Colonic mucosa (tissue), 4 donors: ENCODE data around the gene CYS1. TPM values are rescaled to one million over a fixed set of nuclear protein-coding genes. Genes with fewer than 3 reads are reported as not detected.

Source experiments
- DNase-seq: peaks from one replicate; pipeline ENCODE4 v3.0.0-alpha.2; 2020
- H3K27ac ChIP-seq: fragments of 200-600 bp; one replicate; pipeline ENCODE4 v1.8.0; 2021
- H3K27me3 ChIP-seq: fragments of 200-600 bp; one replicate; pipeline ENCODE4 v1.8.0; 2021
- H3K36me3 ChIP-seq: fragments of 200-600 bp; one replicate; pipeline ENCODE4 v1.8.0; 2021
- H3K4me1 ChIP-seq: fragments of 200-600 bp; one replicate; pipeline ENCODE4 v1.8.0; 2021; ENCODE audit warnings: mild to moderate bottlenecking
- H3K4me3 ChIP-seq: fragments of 200-600 bp; one replicate; pipeline ENCODE4 v1.8.0; 2021
- H3K9ac ChIP-seq, 2 donors: one replicate each; pipeline ENCODE4 v1.7.0; 2013; ENCODE audit warnings: control low read depth in 2 of 2, low read depth in 2 of 2, low read length in 2 of 2
- H3K9me3 ChIP-seq: fragments of 200-600 bp; one replicate; pipeline ENCODE4 v1.8.0; 2021
- CTCF ChIP-seq: fragments of 200-600 bp; IDR thresholded peaks from one replicate; pipeline ENCODE4 v1.8.0; 2022; ENCODE audit warnings: antibody characterized with exemption, mild to moderate bottlenecking
- intact Hi-C: fragments of 100-400 bp; cut with DNase I; formaldehyde crosslinking; loops from one replicate; pipeline ENCODE4 v1.14.1; 2022
- total RNA-seq, 2 donors: library from RNA; stranded (reverse); fragmentation: NEBNext Ultra II Directional in 1 of 2; extraction: Animal tissue kit (Norgen Biotek cat#: 25700) in 1 of 2; gene quantifications; one replicate each; pipeline ENCODE4 v1.2.1, GENCODE V29; 2021
- donor health status: healthy.
- donor health status: DM: no; HTN: no; CAD: no.
- donor health status: DM: no; HTN: no; CAD: no.

CYS1 gene
- total RNA-seq, 2 donors from 2014 or later = 0.52 to 2.5 TPM

- intact Hi-C loops = no loop called here
- H3K27me3 ChIP-seq = no peaks in the 10 kb centered on the region
- peak; percentile 81 for DNase-seq
- H3K36me3 ChIP-seq = no peaks in the 10 kb centered on the region
- H3K9me3 ChIP-seq = no peaks in the 10 kb centered on the region
- H3K4me3 ChIP-seq = peak overlapping the region; percentile 25
- peaks cover 11% of the 10 kb centered on the region for H3K4me1 ChIP-seq
- TF ChIP-seq CTCF = no peak
- H3K27ac ChIP-seq = peak overlapping the region; percentile 74
- peak overlapping the region; percentile 18 to 49 for H3K9ac ChIP-seq
These were observed 22.7 kb downstream of the CYS1 start for GRCh38 chr2:10057231-10058107.

DNA sequence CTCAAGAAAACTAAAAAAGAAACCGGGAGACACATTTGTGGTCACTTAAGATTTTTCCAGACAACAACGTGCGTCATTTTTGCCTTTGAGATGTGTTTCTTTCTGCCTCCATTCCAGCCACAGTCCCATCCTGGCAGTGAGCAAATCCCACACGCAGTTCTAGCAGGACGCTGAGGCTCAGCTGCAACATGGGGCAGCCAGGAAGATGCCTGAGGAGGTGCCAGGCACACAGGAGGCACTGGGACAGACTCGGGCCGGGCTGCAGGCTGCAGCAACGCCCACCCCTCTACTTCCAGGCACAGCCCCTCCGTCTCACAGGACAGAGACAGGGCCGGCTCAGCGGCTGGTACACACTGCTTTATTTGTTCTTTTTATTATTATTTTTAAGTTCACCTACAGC is 23.8 kb downstream of the CYS1 start:
- intact Hi-C loops = no loop called here
- H3K36me3 ChIP-seq = no peaks in the 10 kb centered on the region
- H3K27ac ChIP-seq = no peak overlapping the region
- H3K4me1 ChIP-seq = peaks cover 11% of the 10 kb centered on the region
- DNase-seq = no peak
- no peaks in the 10 kb centered on the region for H3K9me3 ChIP-seq
- TF ChIP-seq CTCF = no peak
- no peak overlapping the region for H3K9ac ChIP-seq
- H3K4me3 ChIP-seq = no peak overlapping the region
- no peaks in the 10 kb centered on the region for H3K27me3 ChIP-seq

DNA sequence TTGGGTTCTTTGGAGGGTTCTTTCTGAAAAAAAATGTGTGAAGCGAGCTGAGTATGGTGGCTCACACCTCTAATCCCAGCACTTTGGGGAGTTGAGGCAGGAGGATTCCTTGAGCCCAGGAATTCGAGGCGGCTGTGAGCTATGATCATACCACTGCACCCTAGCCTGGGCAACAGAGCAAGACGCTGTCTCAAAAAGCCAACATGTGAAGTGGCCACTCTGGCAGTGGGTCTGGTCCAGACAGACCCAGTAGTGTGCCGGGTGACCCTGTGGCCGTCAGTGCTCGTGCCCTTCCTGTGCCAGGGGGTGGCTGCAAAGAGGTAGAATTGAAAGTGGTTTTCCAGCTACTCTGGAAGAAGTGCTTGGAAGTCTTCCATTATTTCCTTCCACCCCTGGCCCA is 25.2 kb downstream of the CYS1 start:
- H3K9me3 ChIP-seq = no peaks in the 10 kb centered on the region
- no peak for TF ChIP-seq CTCF
- H3K4me3 ChIP-seq = no peak overlapping the region
- H3K27ac ChIP-seq = no peak overlapping the region
- H3K4me1 ChIP-seq = peaks cover 11% of the 10 kb centered on the region
- no peak overlapping the region for H3K9ac ChIP-seq
- H3K27me3 ChIP-seq = no peaks in the 10 kb centered on the region
- no peak for DNase-seq
- H3K36me3 ChIP-seq = no peaks in the 10 kb centered on the region
- intact Hi-C loops = no loop called here

DNA sequence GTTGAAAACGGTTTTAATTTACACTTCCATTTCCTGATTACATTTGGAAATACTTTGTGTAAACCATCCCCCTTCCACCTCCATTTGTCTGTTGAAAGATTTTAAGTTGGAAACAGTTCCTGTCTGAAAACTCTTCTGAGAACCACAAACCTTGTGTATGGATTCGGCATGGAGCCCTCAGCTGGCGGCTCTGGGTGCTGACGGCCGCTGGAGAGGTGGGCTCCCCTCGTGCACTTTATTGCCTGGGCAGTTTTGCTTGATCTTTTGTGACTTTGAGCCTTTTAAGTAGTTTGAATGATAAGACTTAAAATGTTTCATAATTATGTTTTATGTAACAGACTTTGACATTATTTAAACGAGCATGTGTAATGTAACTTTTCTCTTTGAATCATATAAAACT is 25.8 kb downstream of the CYS1 start:
- Histone ChIP-seq H3K4me1 (peaks cover 11% of the 10 kb centered on the region), H3K36me3 (no peaks in the 10 kb centered on the region), H3K9me3 (no peaks in the 10 kb centered on the region), H3K27ac (no peak overlapping the region), H3K4me3 (no peak overlapping the region), H3K9ac (no peak overlapping the region), H3K27me3 (no peaks in the 10 kb centered on the region)
- DNase-seq = no peak
- TF ChIP-seq CTCF = no peak
- intact Hi-C loops = no loop called here

GRCh38 chr2:10053351-10053750 is 26.9 kb downstream of the CYS1 start:
- no peak for DNase-seq
- H3K9me3 ChIP-seq = no peaks in the 10 kb centered on the region
- no peak overlapping the region for H3K27ac ChIP-seq
- intact Hi-C loops = no loop called here
- TF ChIP-seq CTCF = no peak
- no peaks in the 10 kb centered on the region for H3K27me3 ChIP-seq
- H3K4me1 ChIP-seq = peaks cover 11% of the 10 kb centered on the region
- no peak overlapping the region for H3K4me3 ChIP-seq
- no peak overlapping the region for H3K9ac ChIP-seq
- no peaks in the 10 kb centered on the region for H3K36me3 ChIP-seq
